ENCODE results near the gene PLEKHB1.

DNA sequence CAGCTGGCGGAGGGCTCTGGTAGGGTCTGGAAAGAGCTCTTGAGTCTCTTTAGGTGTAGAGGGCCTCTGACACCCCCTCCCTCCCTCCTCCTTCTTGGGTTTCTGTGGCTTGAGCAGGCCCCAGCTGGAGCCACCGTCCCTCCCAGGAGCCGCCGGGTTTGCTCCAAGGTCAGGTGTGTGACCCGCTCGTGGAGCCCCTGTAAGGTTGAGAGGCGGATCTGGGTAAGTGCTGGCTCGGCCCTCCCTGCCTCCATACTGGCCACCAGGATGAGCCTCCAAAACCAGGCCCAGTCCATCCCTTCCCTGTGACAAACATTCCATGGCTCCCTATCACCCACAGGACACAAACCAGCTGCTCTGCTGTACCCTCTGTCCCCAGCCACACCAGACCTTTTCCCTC, 9.3 kb downstream of the PLEKHB1 start:
- no peak for TF ChIP-seq FOXM1 (IDR thresholded peaks at IDR 0.05; ENCODE audit: borderline replicate concordance)
- TF ChIP-seq SP1 (IDR thresholded peaks at IDR 0.05), result no peak
- no peak for TF ChIP-seq ELF4 (IDR thresholded peaks at IDR 0.05)
- no peak for TF ChIP-seq CTBP1 (IDR thresholded peaks at IDR 0.05; ENCODE audit: borderline replicate concordance)
- TF ChIP-seq SUZ12 (IDR thresholded peaks at IDR 0.05), result no peak
- TF ChIP-seq, protein P1, sequence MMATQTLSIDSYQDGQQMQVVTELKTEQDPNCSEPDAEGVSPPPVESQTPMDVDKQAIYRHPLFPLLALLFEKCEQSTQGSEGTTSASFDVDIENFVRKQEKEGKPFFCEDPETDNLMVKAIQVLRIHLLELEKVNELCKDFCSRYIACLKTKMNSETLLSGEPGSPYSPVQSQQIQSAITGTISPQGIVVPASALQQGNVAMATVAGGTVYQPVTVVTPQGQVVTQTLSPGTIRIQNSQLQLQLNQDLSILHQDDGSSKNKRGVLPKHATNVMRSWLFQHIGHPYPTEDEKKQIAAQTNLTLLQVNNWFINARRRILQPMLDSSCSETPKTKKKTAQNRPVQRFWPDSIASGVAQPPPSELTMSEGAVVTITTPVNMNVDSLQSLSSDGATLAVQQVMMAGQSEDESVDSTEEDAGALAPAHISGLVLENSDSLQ (IDR thresholded peaks at IDR 0.05), result no peak
- no peak for TF ChIP-seq ARNT (IDR thresholded peaks at IDR 0.05)
- no peak for TF ChIP-seq TARDBP (IDR thresholded peaks at IDR 0.05)
- no peak for TF ChIP-seq HDGF (IDR thresholded peaks at IDR 0.05; ENCODE audit: borderline replicate concordance)
- TF ChIP-seq BHLHE40 (IDR thresholded peaks at IDR 0.05; ENCODE audit: borderline replicate concordance), result no peak
- TF ChIP-seq ZNF384 (IDR thresholded peaks at IDR 0.05), result no peak
- TF ChIP-seq FOXA1 (IDR thresholded peaks at IDR 0.05), result no peak
- no peak for TF ChIP-seq NFRKB (IDR thresholded peaks at IDR 0.05)
- TF ChIP-seq FOXK2 (IDR thresholded peaks at IDR 0.05), result no peak

Data from HEK293T (cell line).